Measurements from ENCODE around the gene SHISA2. TPM values are rescaled to one million over a fixed set of nuclear protein-coding genes. Genes with fewer than 3 reads are reported as not detected.
"Not testable (repeated sequence)": the region's sequence is repeated elsewhere in the genome, so short reads cannot be mapped to it uniquely, and the experiment has no call there.

The SHISA2 gene
- total RNA-seq, 6 experiments from 2014 or later: 0.07 to 0.12 TPM; not detected in 4

GRCh38 chr13:26067601-26068000, 15.8 kb upstream of the SHISA2 start:
- no peaks in the 10 kb centered on the region for H3K9me3 ChIP-seq
- no peak for DNase-seq
- H3K4me1 ChIP-seq: no peaks in the 10 kb centered on the region
- no peak for ATAC-seq
- H3K27me3 ChIP-seq: no peaks in the 10 kb centered on the region
- no peak overlapping the region for H3K27ac ChIP-seq
- H3K4me3 ChIP-seq: no peak overlapping the region
- no peaks in the 10 kb centered on the region for H3K36me3 ChIP-seq
- intact Hi-C loops (cut with DNase I): loop anchor here in 1 of 2 donors (5.0 kb wide), 1 partner anchor 495 kb away; no protein-coding TSS in a partner anchor
- TF ChIP-seq CTCF (IDR thresholded peaks at IDR 0.05) (no peak), POLR2A (IDR thresholded peaks at IDR 0.05) (no peak)
- WGBS (ENCODE audit: insufficient coverage, low coverage, low lambda C conversion rate, missing lambda C conversion rate): 69% methylated on average over 3 of the region's 3 CpGs

GRCh38 chr13:26066492-26066891, 14.7 kb upstream of the SHISA2 start:
- not testable (repeated sequence) for H3K9me3 ChIP-seq, H3K27me3 ChIP-seq, ATAC-seq, H3K27ac ChIP-seq, H3K4me1 ChIP-seq, DNase-seq, H3K4me3 ChIP-seq, H3K36me3 ChIP-seq
- WGBS (ENCODE audit: insufficient coverage, low coverage, low lambda C conversion rate, missing lambda C conversion rate): 69% methylated on average over 6 of the region's 7 CpGs
- intact Hi-C loops (cut with DNase I): loop anchor here in 1 of 2 donors (5.0 kb wide), 1 partner anchor 494 kb away; no protein-coding TSS in a partner anchor

- Histone ChIP-seq H3K27me3 (no peaks in the 10 kb centered on the region), H3K9me3 (no peaks in the 10 kb centered on the region), H3K27ac (no peak overlapping the region), H3K4me3 (no peak overlapping the region), H3K36me3 (no peaks in the 10 kb centered on the region), H3K4me1 (no peaks in the 10 kb centered on the region)
- peak; percentile 33 to 62 (median 48) for TF ChIP-seq CTCF (IDR thresholded peaks at IDR 0.05)
- TF ChIP-seq POLR2A (IDR thresholded peaks at IDR 0.05): no peak
- WGBS (ENCODE audit: insufficient coverage, low coverage, low lambda C conversion rate, missing lambda C conversion rate): 51% methylated on average over 5 of the region's 5 CpGs
- intact Hi-C loops (cut with DNase I): no loop called here
- peak; percentile 29 to 67 (median 52) for ATAC-seq
- DNase-seq: no peak
These were observed 11.1 kb upstream of the SHISA2 start for GRCh38 chr13:26062853-26063444.

- Histone ChIP-seq H3K4me1 (no peaks in the 10 kb centered on the region), H3K27ac (no peak overlapping the region), H3K27me3 (no peaks in the 10 kb centered on the region), H3K4me3 (no peak overlapping the region), H3K9me3 (no peaks in the 10 kb centered on the region), H3K36me3 (no peaks in the 10 kb centered on the region)
- intact Hi-C loops (cut with DNase I): no loop called here
- no peak for TF ChIP-seq CTCF (IDR thresholded peaks at IDR 0.05)
- WGBS (ENCODE audit: insufficient coverage, low coverage, low lambda C conversion rate, missing lambda C conversion rate): 71% methylated on average over 5 of the region's 6 CpGs
- no peak for ATAC-seq
- DNase-seq: no peak
These were observed 10.1 kb upstream of the SHISA2 start for GRCh38 chr13:26061947-26062346.

GRCh38 chr13:26061256-26061655, 9.4 kb upstream of the SHISA2 start:
- Histone ChIP-seq H3K27ac (no peak overlapping the region), H3K4me1 (no peaks in the 10 kb centered on the region), H3K27me3 (no peaks in the 10 kb centered on the region), H3K36me3 (no peaks in the 10 kb centered on the region), H3K9me3 (no peaks in the 10 kb centered on the region), H3K4me3 (no peak overlapping the region)
- no peak for DNase-seq
- intact Hi-C loops (cut with DNase I): no loop called here
- no peak for ATAC-seq
- TF ChIP-seq CTCF (IDR thresholded peaks at IDR 0.05): no peak
- TF ChIP-seq POLR2A (IDR thresholded peaks at IDR 0.05): no peak
- 55% methylated on average over 5 of the region's 5 CpGs for WGBS (ENCODE audit: insufficient coverage, low coverage, low lambda C conversion rate, missing lambda C conversion rate)
